Mesendoderm (in vitro differentiated cells): ENCODE data around the gene ZFC3H1.

ENCODE experiments used
- DNase-seq: peaks from one replicate; pipeline ENCODE4 v3.0.0; 2013
- H2AK5ac ChIP-seq: 2 replicates; pipeline ENCODE4 v1.6.1; 2013; ENCODE audit warnings: low read length, inconsistent platforms
- H2BK120ac ChIP-seq: 2 replicates; pipeline ENCODE4 v1.6.1; 2013; ENCODE audit warnings: low read depth, mild to moderate bottlenecking, low read length, moderate library complexity, mixed read lengths
- H2BK15ac ChIP-seq: replicated peaks from 2 replicates; pipeline ENCODE4 v1.6.1; 2013; ENCODE audit warnings: low read depth, mild to moderate bottlenecking, moderate library complexity
- H2BK5ac ChIP-seq: 2 replicates; pipeline ENCODE4 v1.6.1; 2013; ENCODE audit warnings: low read length, inconsistent platforms
- H3K18ac ChIP-seq: 2 replicates; pipeline ENCODE4 v1.6.1; 2013; ENCODE audit warnings: mild to moderate bottlenecking, low read length, mixed read lengths
- H3K23ac ChIP-seq: one replicate; pipeline ENCODE4 v1.6.1; 2013; ENCODE audit warnings: low read length
- H3K27ac ChIP-seq: 2 replicates; pipeline ENCODE4 v1.5.1; 2013; ENCODE audit warnings: low read depth, mild to moderate bottlenecking, inconsistent platforms, low read length, moderate library complexity
- H3K27me3 ChIP-seq: 2 replicates; pipeline ENCODE4 v1.6.1; 2013; ENCODE audit warnings: low read length, control low read depth, mild to moderate bottlenecking, inconsistent platforms; ENCODE audit not compliant: insufficient read depth, poor library complexity
- H3K36me3 ChIP-seq: 2 replicates; pipeline ENCODE4 v1.6.1; 2013; ENCODE audit warnings: low read length, inconsistent platforms; ENCODE audit not compliant: control insufficient read depth, insufficient read depth
- H3K4ac ChIP-seq: one replicate; pipeline ENCODE4 v1.6.1; 2013; ENCODE audit warnings: low read depth, mild to moderate bottlenecking, low read length, moderate library complexity
- H3K4me1 ChIP-seq: 2 replicates; pipeline ENCODE4 v1.6.1; 2013; ENCODE audit warnings: low read depth, low read length, inconsistent platforms; ENCODE audit not compliant: control insufficient read depth
- H3K4me2 ChIP-seq: 2 replicates; pipeline ENCODE4 v1.6.1; 2013; ENCODE audit warnings: low read length
- H3K4me3 ChIP-seq: 2 replicates; pipeline ENCODE4 v1.5.1; 2013; ENCODE audit warnings: mild to moderate bottlenecking, low read length
- H3K56ac ChIP-seq: one replicate; pipeline ENCODE4 v1.6.1; 2013; ENCODE audit warnings: low read length
- H3K79me1 ChIP-seq: 2 replicates; pipeline ENCODE4 v1.6.1; 2013; ENCODE audit warnings: low read length, inconsistent platforms
- H3K79me2 ChIP-seq: 2 replicates; pipeline ENCODE4 v1.6.1; 2013; ENCODE audit warnings: mild to moderate bottlenecking, low read length; ENCODE audit not compliant: control insufficient read depth, insufficient read depth
- H3K9ac ChIP-seq: 2 replicates; pipeline ENCODE4 v1.6.1; 2013; ENCODE audit warnings: low read length, inconsistent platforms
- H4K5ac ChIP-seq: one replicate; pipeline ENCODE4 v1.6.1; 2013; ENCODE audit warnings: low read length
- H4K8ac ChIP-seq: one replicate; pipeline ENCODE4 v1.6.1; 2013; ENCODE audit warnings: low read depth, mild to moderate bottlenecking, control low read depth, low read length, moderate library complexity
- WGBS: extraction: QIAGEN DNeasy Blood & Tissue Kit; methylation state at CpG from one replicate; pipeline ENCODE4 v1.1.7; 2013; ENCODE audit warnings: low lambda C conversion rate, missing lambda C conversion rate; ENCODE audit not compliant: insufficient coverage; ENCODE audit errors: extremely low coverage; 5-methylcytosine and 5-hydroxymethylcytosine counted together

The ZFC3H1 gene

DNA sequence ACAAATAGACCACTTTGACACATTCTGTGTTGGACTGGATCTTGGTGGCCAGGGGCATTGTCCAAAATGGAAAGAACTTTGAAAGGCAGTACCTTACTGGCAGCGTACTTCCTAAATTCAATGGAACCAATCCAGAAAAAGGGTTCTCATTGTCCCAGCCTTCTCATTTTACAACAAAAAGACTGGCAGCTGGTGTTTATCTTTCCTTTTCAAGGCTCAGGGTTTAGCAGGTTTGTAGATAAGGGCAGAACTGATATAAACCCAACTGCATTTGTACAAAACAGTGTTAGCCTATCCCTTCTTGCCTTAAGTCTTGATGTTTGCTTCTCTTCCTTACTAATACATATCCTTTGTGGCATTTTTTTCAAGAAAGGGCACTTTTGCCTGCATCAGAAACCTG, 8.2 kb upstream of the ZFC3H1 start:
- no peak overlapping the region for H3K23ac ChIP-seq
- no peak overlapping the region for H2BK120ac ChIP-seq
- H3K36me3 ChIP-seq: no peaks in the 10 kb centered on the region
- no peak overlapping the region for H3K4me3 ChIP-seq
- no peak overlapping the region for H4K5ac ChIP-seq
- no CpG with 5 or more reads among the region's 1 CpG for WGBS
- H4K8ac ChIP-seq: no peak overlapping the region
- no peak overlapping the region for H2AK5ac ChIP-seq
- no peak overlapping the region for H3K56ac ChIP-seq
- H3K27me3 ChIP-seq: no peaks in the 10 kb centered on the region
- H3K27ac ChIP-seq: peak overlapping the region; percentile 33
- no peak overlapping the region for H3K18ac ChIP-seq
- H3K4ac ChIP-seq: no peak overlapping the region
- H3K4me1 ChIP-seq: peaks cover 2% of the 10 kb centered on the region
- H2BK5ac ChIP-seq: no peak overlapping the region
- H3K9ac ChIP-seq: no peak overlapping the region
- no peak overlapping the region for H3K4me2 ChIP-seq
- DNase-seq: peak; percentile 79
- H2BK15ac ChIP-seq: no peak overlapping the region
- no peaks in the 10 kb centered on the region for H3K79me2 ChIP-seq
- H3K79me1 ChIP-seq: no peaks in the 10 kb centered on the region

DNA sequence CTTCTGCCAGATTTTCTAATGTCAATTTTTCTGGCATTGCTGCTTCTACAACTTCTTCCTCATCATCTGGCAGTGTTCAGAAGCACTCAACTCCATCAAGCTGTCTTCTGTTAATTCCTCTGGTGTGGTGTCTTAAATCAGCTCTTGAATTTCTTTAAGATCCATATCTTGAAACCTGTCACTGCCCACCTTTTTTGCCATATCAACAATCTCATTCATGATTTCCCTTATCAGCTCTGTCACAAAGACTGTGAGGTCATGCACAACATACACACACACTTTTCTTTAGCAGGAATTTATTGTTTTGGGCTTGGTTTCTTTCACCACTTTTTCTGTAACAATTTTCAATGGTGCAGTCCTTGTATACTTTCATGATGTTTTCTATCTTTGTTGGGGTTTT, 7.7 kb upstream of the ZFC3H1 start:
- Histone ChIP-seq H3K4me2 (no peak overlapping the region), H2AK5ac (no peak overlapping the region), H3K27me3 (no peaks in the 10 kb centered on the region), H3K79me1 (no peaks in the 10 kb centered on the region), H3K79me2 (no peaks in the 10 kb centered on the region), H2BK120ac (no peak overlapping the region), H3K9ac (no peak overlapping the region), H2BK5ac (no peak overlapping the region), H3K56ac (no peak overlapping the region), H3K18ac (no peak overlapping the region), H3K4me1 (peaks cover 2% of the 10 kb centered on the region), H3K4ac (no peak overlapping the region), H3K27ac (no peak overlapping the region), H4K8ac (no peak overlapping the region), H2BK15ac (no peak overlapping the region), H4K5ac (no peak overlapping the region), H3K4me3 (no peak overlapping the region), H3K36me3 (no peaks in the 10 kb centered on the region), H3K23ac (no peak overlapping the region)
- DNase-seq: peak; percentile 58

DNA sequence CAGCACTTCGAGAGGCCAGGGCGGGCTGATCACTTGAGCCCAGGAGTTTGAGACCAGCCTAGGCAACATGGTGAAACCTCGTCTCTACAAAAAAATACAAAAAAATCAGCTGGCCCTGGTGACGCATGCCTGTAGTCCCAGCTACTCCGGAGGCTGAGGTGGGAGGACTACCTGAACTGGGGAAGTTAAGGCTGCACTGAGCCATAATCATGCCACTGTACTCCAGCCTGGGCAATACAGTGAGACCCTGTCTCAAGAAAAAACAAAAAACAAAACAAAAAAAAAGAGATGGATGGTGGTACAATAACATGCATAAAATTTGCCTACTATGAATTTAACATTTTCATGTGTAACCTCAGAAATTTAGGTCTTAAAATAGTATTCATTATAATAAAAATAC, 2.6 kb upstream of the ZFC3H1 start:
- H2AK5ac ChIP-seq: no peak overlapping the region
- no peak overlapping the region for H2BK15ac ChIP-seq
- peaks cover 24% of the 10 kb centered on the region for H3K79me2 ChIP-seq
- H3K18ac ChIP-seq: no peak overlapping the region
- no peak overlapping the region for H4K8ac ChIP-seq
- no peak overlapping the region for H3K4ac ChIP-seq
- no peak for DNase-seq
- peaks cover 2% of the 10 kb centered on the region for H3K4me1 ChIP-seq
- H3K56ac ChIP-seq: no peak overlapping the region
- no peak overlapping the region for H2BK120ac ChIP-seq
- no peaks in the 10 kb centered on the region for H3K27me3 ChIP-seq
- peaks cover 2% of the 10 kb centered on the region for H3K79me1 ChIP-seq
- no peak overlapping the region for H3K27ac ChIP-seq
- no peak overlapping the region for H3K9ac ChIP-seq
- WGBS: no CpG with 5 or more reads among the region's 5 CpGs
- H3K4me2 ChIP-seq: no peak overlapping the region
- H3K23ac ChIP-seq: no peak overlapping the region
- H3K4me3 ChIP-seq: no peak overlapping the region
- H3K36me3 ChIP-seq: no peaks in the 10 kb centered on the region
- no peak overlapping the region for H2BK5ac ChIP-seq
- no peak overlapping the region for H4K5ac ChIP-seq

DNA sequence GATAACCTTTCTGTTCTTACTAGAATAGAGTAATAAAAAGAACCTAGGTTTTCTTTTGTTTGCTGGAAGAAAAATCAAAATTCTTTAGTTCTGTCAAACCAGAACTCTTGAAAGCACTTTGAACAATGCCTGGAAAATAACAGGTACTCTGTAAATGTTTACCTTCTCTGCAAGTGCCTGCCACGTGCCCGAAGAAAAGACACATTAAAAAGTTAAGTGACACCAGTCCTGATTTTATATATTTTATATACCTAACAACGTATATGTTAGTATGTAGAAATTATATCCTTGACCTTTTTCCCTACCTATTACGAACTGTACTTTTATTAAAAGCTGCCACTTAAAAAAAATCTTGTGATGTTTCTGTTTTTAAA, 1.4 kb upstream of the ZFC3H1 start:
- WGBS: no CpG with 5 or more reads among the region's 4 CpGs
- no peak overlapping the region for H3K4me2 ChIP-seq
- no peak overlapping the region for H2AK5ac ChIP-seq
- H4K5ac ChIP-seq: no peak overlapping the region
- H3K79me1 ChIP-seq: peaks cover 2% of the 10 kb centered on the region
- no peak for DNase-seq
- peak overlapping the region; percentile 12 for H3K4me3 ChIP-seq
- peaks cover 2% of the 10 kb centered on the region for H3K4me1 ChIP-seq
- H2BK120ac ChIP-seq: no peak overlapping the region
- H2BK15ac ChIP-seq: no peak overlapping the region
- no peak overlapping the region for H3K4ac ChIP-seq
- H3K18ac ChIP-seq: no peak overlapping the region
- H3K56ac ChIP-seq: no peak overlapping the region
- no peak overlapping the region for H2BK5ac ChIP-seq
- no peak overlapping the region for H3K27ac ChIP-seq
- peaks cover 25% of the 10 kb centered on the region for H3K79me2 ChIP-seq
- peak overlapping the region; percentile 56 for H3K9ac ChIP-seq
- H4K8ac ChIP-seq: no peak overlapping the region
- H3K36me3 ChIP-seq: no peaks in the 10 kb centered on the region
- H3K27me3 ChIP-seq: no peaks in the 10 kb centered on the region
- no peak overlapping the region for H3K23ac ChIP-seq

DNA sequence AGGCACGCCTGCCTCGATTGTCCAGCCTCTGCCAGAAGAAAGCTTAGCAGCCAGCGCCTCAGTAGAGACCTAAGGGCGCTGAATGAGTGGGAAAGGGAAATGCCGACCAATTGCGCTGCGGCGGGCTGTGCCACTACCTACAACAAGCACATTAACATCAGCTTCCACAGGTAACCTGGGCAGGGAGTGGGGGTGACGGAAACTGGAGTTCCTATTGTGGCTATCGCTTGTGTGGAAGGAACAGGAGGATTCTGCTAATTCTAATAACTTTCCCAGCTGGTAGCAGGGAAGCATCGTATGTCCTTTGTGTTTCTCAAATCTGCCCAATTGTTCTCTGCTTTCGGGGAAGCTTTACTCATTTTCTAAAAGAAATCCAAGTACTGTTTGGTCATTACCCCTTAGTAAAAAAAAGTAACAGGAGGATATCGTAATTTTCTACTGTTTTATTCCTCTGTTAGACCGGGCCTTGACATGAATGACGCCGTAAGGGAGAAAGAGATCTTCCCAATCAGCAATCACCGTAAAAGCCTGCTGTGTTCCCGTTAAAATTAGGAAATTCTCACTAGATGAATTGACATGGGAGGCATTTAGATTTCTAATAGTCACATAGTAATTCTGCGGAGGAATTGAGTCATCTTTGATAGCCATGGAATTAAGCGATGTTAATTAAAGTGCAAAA, 902 bp upstream of the ZFC3H1 start:
- WGBS: no CpG with 5 or more reads among the region's 20 CpGs
- no peaks in the 10 kb centered on the region for H3K36me3 ChIP-seq
- H3K9ac ChIP-seq: peak overlapping the region; percentile 93
- peak overlapping the region; percentile 47 for H3K4me2 ChIP-seq
- H2BK5ac ChIP-seq: peak overlapping the region; percentile 68
- H3K79me1 ChIP-seq: peaks cover 2% of the 10 kb centered on the region
- no peak overlapping the region for H2BK120ac ChIP-seq
- peak overlapping the region; percentile 32 for H3K23ac ChIP-seq
- H3K4ac ChIP-seq: peak overlapping the region; percentile 22
- H3K79me2 ChIP-seq: peaks cover 25% of the 10 kb centered on the region
- peak overlapping the region; percentile 20 for H2AK5ac ChIP-seq
- H4K5ac ChIP-seq: peak overlapping the region; percentile 35
- H3K27me3 ChIP-seq: no peaks in the 10 kb centered on the region
- peaks cover 2% of the 10 kb centered on the region for H3K4me1 ChIP-seq
- H2BK15ac ChIP-seq: no peak overlapping the region
- peak overlapping the region; percentile 65 for H3K18ac ChIP-seq
- peak overlapping the region; percentile 87 for H3K27ac ChIP-seq
- peak overlapping the region; percentile 86 for H3K4me3 ChIP-seq
- no peak overlapping the region for H4K8ac ChIP-seq
- DNase-seq: no peak
- peak overlapping the region; percentile 99 for H3K56ac ChIP-seq
